ENCODE measurements around the gene PRM2. TPM values are rescaled to one million over a fixed set of nuclear protein-coding genes. Genes with fewer than 3 reads are reported as not detected.

The PRM2 gene
- total RNA-seq, 1 donor from 2014 or later, result not detected

DNA sequence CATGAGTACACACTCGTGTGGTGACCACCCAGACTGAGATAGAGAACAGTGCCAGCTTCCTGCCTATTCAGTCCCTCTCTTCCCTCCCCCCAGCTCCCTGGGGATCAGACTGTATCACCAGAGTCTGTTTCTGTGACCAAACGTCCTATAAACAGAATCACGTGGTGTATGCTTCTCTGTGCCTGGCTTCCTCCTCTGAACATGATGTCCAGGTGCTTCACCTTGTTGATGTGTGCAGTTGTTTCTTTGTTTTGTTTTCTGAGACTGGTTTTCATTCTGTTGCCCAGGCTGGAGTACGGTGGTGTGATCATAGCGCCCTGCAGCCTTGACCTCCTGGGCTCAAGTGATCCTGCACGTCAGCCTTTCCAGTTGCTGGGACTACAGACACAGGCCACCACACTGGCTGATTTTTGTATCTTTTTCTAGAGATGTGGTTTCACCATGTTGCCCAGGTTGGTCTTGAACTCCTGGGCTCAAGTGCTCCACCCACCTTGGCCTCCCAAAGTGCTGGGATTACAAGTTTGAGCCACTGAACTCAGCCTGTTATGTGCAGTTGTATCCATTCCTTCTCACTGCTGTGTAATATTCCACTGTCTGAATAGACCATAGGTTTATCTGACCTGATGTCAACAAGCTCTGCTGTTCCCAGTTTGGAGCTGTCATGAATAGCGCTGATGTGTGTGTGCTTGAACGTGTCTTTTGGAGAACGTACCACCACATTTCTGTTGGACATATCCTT, 33.8 kb upstream of the PRM2 start:
- Mint-ChIP-seq H3K9me3 (no peaks in the 10 kb centered on the region), H3K4me3 (no peak overlapping the region), H3K27ac (no peak overlapping the region), H3K27me3 (ENCODE audit: low read depth) (no peaks in the 10 kb centered on the region), H3K36me3 (no peaks in the 10 kb centered on the region), H3K4me1 (peaks cover 34% of the 10 kb centered on the region)
- TF ChIP-seq, protein P1, sequence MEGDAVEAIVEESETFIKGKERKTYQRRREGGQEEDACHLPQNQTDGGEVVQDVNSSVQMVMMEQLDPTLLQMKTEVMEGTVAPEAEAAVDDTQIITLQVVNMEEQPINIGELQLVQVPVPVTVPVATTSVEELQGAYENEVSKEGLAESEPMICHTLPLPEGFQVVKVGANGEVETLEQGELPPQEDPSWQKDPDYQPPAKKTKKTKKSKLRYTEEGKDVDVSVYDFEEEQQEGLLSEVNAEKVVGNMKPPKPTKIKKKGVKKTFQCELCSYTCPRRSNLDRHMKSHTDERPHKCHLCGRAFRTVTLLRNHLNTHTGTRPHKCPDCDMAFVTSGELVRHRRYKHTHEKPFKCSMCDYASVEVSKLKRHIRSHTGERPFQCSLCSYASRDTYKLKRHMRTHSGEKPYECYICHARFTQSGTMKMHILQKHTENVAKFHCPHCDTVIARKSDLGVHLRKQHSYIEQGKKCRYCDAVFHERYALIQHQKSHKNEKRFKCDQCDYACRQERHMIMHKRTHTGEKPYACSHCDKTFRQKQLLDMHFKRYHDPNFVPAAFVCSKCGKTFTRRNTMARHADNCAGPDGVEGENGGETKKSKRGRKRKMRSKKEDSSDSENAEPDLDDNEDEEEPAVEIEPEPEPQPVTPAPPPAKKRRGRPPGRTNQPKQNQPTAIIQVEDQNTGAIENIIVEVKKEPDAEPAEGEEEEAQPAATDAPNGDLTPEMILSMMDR (IDR thresholded peaks at IDR 0.05; ENCODE audit: unreplicated experiment), result no peak
- no peak for DNase-seq (ENCODE audit: low spot score in 2 of 2, unreplicated experiment in 2 of 2)

DNA sequence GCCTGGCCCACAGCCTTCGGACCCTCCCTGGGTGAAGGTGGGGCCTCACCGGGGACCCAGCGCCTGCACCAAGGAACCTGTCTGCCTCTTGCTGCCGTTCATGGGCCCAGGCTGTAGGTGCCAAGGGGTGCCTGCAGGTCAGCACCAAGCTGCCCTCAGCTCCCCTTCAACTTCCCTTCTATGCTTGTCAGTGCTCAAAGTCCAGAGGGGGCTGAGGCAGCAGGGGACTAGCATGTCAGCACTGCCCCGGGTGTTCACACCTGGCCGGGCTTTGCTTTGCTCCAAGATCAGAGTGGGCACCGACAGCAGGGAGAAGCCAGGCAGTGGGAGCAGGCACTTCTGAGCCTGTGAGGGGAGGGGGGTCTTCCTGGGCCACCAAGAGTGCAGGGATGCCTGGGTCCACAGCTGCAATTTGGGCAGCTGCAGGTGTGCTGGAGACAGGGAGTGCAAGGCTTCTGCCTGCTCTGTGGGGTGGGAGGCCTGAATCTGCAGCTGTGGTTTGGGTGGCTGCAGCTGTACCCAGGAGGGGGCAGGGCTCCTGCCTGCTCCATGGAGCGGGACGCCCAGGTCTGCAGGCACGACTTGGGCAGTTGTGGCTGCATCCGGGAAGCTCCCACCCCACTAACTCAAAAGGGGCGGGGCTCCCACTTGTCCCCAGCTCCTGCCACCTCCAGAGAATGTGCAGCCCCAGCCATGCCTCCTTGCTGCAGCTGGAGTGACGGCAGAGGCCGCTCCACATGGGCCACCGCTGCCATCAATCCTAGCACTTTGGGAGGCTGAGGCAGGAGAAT, 32.4 kb upstream of the PRM2 start:
- Mint-ChIP-seq H3K9me3 (no peaks in the 10 kb centered on the region), H3K4me1 (peaks cover 27% of the 10 kb centered on the region), H3K27me3 (ENCODE audit: low read depth) (no peaks in the 10 kb centered on the region), H3K27ac (no peak overlapping the region), H3K4me3 (no peak overlapping the region), H3K36me3 (no peaks in the 10 kb centered on the region)
- TF ChIP-seq, protein P1 (IDR thresholded peaks at IDR 0.05; ENCODE audit: unreplicated experiment), result no peak
- DNase-seq (ENCODE audit: low spot score in 2 of 2, unreplicated experiment in 2 of 2), result no peak

DNA sequence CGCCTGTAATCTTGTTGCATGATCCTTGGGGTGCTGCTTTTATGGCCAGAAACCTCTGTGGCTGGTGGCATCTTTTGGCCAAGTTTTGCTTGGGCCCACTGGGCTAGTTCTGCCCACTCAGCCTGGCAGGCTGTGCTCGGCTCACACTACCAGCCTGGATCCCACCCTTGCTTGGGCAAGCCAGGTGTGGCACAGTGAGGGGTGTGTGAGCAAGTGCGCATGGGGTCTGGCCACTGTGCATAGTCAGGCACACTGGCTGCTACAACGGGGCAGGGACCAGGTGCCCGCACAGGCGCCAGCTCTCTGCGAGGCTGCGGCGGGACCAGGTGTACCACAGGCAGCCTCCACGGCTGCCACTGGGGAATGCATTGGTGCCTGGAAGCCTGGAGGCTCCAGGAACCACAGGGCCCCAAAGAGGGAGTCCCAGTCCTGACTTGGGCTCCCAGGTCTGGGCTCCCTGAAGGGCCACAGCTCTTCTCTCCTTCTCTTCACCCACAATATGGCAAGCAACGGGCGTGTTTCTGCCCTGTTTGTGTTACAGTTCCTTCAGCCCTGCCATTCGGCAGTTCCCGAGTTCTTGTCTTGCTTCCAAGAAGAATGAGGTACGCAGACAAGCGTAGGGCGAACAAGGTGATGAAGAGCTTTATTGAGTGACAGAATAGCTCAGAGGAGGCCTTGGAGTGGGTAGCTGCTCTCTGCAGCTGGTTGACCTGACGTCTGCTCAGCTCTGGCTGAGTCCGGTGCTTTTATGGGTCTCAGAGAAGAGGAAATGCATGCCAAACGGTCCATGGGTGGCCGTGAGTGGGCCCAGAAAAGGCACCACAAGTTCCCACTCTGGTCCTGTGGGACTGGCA, 31.6 kb upstream of the PRM2 start:
- peaks cover 27% of the 10 kb centered on the region for H3K4me1 Mint-ChIP-seq
- TF ChIP-seq, protein P1 (IDR thresholded peaks at IDR 0.05; ENCODE audit: unreplicated experiment), result no peak
- no peaks in the 10 kb centered on the region for H3K36me3 Mint-ChIP-seq
- H3K27ac Mint-ChIP-seq, result peak overlapping the region; percentile 75
- no peaks in the 10 kb centered on the region for H3K27me3 Mint-ChIP-seq (ENCODE audit: low read depth)
- no peak for DNase-seq (ENCODE audit: low spot score in 2 of 2, unreplicated experiment in 2 of 2)
- H3K4me3 Mint-ChIP-seq, result no peak overlapping the region
- H3K9me3 Mint-ChIP-seq, result no peaks in the 10 kb centered on the region

DNA sequence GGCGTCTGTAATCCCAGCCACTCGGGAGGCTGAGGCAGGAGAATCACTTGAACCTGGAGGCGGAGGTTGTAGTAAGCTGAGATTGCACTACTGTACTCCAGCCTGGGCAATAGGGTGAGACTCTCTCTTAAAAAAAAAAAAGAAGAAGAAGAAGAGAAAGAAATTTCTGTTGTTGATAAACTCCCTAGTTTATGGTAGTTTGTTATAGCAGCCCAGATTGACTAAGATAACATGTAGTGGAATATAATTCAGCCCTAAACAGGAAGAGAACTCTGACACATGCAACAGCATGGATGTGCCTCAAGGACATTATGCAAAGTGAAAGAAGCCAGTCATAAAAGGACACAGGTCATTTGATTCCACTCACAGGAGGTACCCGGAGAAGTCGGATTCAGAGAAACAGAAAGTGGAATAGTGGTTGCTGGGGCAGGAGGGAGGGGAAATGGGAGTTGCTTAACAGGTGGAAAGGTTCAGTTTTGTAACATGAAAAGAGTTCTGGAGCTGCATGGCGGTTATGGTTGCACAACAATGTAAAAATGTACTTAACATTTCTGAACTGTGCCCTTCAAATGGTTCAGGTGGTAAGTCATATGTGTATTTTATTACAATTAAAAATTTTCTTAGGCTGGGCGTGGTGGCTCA, 30.8 kb upstream of the PRM2 start:
- H3K4me1 Mint-ChIP-seq, result peaks cover 24% of the 10 kb centered on the region
- no peak overlapping the region for H3K4me3 Mint-ChIP-seq
- H3K27ac Mint-ChIP-seq, result no peak overlapping the region
- no peaks in the 10 kb centered on the region for H3K27me3 Mint-ChIP-seq (ENCODE audit: low read depth)
- TF ChIP-seq, protein P1 (IDR thresholded peaks at IDR 0.05; ENCODE audit: unreplicated experiment), result no peak
- H3K36me3 Mint-ChIP-seq, result no peaks in the 10 kb centered on the region
- DNase-seq (ENCODE audit: low spot score in 2 of 2, unreplicated experiment in 2 of 2), result no peak
- no peaks in the 10 kb centered on the region for H3K9me3 Mint-ChIP-seq

DNA sequence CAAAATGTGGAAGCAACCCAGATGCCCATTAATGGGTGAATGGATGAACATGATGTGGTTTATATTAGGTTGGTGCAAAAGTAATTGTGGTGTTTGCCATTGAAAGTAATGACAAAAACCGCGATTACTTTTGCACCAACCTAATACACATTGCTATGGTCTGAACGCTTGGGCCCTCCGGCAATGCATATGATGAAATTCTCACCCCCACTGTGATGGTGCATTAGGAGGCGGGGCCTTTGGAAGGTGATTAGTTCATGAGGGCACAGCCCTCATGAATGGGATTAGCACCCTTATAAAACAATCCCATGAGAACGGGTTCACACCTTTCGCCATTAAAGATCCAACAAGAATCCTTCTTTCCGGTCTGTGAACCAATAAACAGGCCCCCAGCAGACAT, 30.1 kb upstream of the PRM2 start:
- Mint-ChIP-seq H3K27ac (no peak overlapping the region), H3K4me3 (no peak overlapping the region), H3K4me1 (peaks cover 29% of the 10 kb centered on the region), H3K27me3 (ENCODE audit: low read depth) (no peaks in the 10 kb centered on the region), H3K9me3 (no peaks in the 10 kb centered on the region), H3K36me3 (no peaks in the 10 kb centered on the region)
- DNase-seq (ENCODE audit: low spot score in 2 of 2, unreplicated experiment in 2 of 2), result no peak
- TF ChIP-seq, protein P1 (IDR thresholded peaks at IDR 0.05; ENCODE audit: unreplicated experiment), result no peak

Measured in mesothelial cell of epicardium (in vitro differentiated cells).